Calu3 (cell line): ENCODE data around the gene ELF5. TPM values are rescaled to one million over a fixed set of nuclear protein-coding genes. Genes with fewer than 3 reads are reported as not detected.

Experiments used
- BruUV-seq: library from RNA; stranded (reverse); fragments of 400-500 nt; replicated peaks from 2 replicates; lab custom pipeline; 2021; lab: Mats Ljungman, UMichigan
- CTCF ChIA-PET: fragments of 300-600 bp; sonication (Branson Sonifier 250); formaldehyde crosslinking; loops from one replicate; lab custom pipeline; 2022; ENCODE audit warnings: antibody characterized with exemption; lab: Charles Lee
- DNase-seq: peaks from one replicate; pipeline ENCODE4 v3.0.0; 2022
- H3K27ac Mint-ChIP-seq: one replicate; pipeline ENCODE4 v1.8.0; 2022; ENCODE audit warnings: mixed read lengths; ENCODE audit not compliant: unreplicated experiment
- H3K27me3 Mint-ChIP-seq: one replicate; pipeline ENCODE4 v1.8.0; 2022; ENCODE audit warnings: mixed read lengths; ENCODE audit not compliant: unreplicated experiment
- H3K36me3 Mint-ChIP-seq: one replicate; pipeline ENCODE4 v1.8.0; 2022; ENCODE audit warnings: mild to moderate bottlenecking, moderate library complexity, mixed read lengths; ENCODE audit not compliant: insufficient read depth, unreplicated experiment
- H3K4me1 Mint-ChIP-seq: one replicate; pipeline ENCODE4 v1.8.0; 2022; ENCODE audit warnings: mild to moderate bottlenecking, low read depth, mixed read lengths; ENCODE audit not compliant: unreplicated experiment
- H3K4me3 Mint-ChIP-seq: one replicate; pipeline ENCODE4 v1.8.0; 2022; ENCODE audit warnings: mild to moderate bottlenecking, low read depth, moderate library complexity, mixed read lengths; ENCODE audit not compliant: unreplicated experiment
- H3K9me3 Mint-ChIP-seq: one replicate; pipeline ENCODE4 v1.8.0; 2022; ENCODE audit warnings: low read depth, mixed read lengths; ENCODE audit not compliant: unreplicated experiment
- intact Hi-C: fragments of 100-400 bp; cut with micrococcal nuclease; formaldehyde crosslinking; loops from one replicate; pipeline ENCODE4 v1.10.0; 2022; ENCODE audit not compliant: unreplicated experiment
- total RNA-seq: library from RNA; stranded (reverse); gene quantifications from 2 replicates; pipeline ENCODE4 v1.2.3, GENCODE V29; 2022
- TF ChIP-seq, protein P1 (sequence below): fragments of 200-600 bp; IDR thresholded peaks from one replicate; pipeline ENCODE4 v1.8.0; 2022; ENCODE audit warnings: antibody characterized with exemption; ENCODE audit not compliant: unreplicated experiment

The ELF5 gene
- total RNA-seq, 1 experiment from 2014 or later, result not detected

DNA sequence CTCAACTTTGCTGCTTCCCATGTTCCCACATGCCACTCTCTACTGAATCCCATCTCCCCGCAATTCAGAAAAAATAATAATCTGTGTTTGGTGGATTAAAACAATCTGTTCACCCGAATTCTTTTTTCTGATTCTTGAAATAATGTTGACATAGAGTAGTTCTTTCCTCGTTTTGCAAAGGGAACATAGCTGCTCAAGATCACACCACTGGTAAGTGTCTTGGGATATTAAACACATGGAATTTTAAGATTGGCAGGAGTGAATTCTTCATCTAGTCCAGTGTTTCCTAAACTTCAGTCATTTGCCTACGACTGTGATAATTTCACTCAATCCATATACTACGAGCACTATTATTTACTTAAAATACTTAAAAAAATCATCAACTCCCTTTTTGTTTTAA is 6.0 kb downstream of the ELF5 start:
- intact Hi-C loops, result no loop called here
- TF ChIP-seq, protein P1, sequence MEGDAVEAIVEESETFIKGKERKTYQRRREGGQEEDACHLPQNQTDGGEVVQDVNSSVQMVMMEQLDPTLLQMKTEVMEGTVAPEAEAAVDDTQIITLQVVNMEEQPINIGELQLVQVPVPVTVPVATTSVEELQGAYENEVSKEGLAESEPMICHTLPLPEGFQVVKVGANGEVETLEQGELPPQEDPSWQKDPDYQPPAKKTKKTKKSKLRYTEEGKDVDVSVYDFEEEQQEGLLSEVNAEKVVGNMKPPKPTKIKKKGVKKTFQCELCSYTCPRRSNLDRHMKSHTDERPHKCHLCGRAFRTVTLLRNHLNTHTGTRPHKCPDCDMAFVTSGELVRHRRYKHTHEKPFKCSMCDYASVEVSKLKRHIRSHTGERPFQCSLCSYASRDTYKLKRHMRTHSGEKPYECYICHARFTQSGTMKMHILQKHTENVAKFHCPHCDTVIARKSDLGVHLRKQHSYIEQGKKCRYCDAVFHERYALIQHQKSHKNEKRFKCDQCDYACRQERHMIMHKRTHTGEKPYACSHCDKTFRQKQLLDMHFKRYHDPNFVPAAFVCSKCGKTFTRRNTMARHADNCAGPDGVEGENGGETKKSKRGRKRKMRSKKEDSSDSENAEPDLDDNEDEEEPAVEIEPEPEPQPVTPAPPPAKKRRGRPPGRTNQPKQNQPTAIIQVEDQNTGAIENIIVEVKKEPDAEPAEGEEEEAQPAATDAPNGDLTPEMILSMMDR, result no peak
- CTCF ChIA-PET, result no interaction called here
- no peaks in the 10 kb centered on the region for H3K27me3 Mint-ChIP-seq
- H3K4me3 Mint-ChIP-seq, result no peak overlapping the region
- no peak for DNase-seq
- H3K27ac Mint-ChIP-seq, result no peak overlapping the region
- H3K36me3 Mint-ChIP-seq, result no peaks in the 10 kb centered on the region
- BruUV-seq, result no TSS peak
- no peaks in the 10 kb centered on the region for H3K9me3 Mint-ChIP-seq
- H3K4me1 Mint-ChIP-seq, result peaks cover 9% of the 10 kb centered on the region

DNA sequence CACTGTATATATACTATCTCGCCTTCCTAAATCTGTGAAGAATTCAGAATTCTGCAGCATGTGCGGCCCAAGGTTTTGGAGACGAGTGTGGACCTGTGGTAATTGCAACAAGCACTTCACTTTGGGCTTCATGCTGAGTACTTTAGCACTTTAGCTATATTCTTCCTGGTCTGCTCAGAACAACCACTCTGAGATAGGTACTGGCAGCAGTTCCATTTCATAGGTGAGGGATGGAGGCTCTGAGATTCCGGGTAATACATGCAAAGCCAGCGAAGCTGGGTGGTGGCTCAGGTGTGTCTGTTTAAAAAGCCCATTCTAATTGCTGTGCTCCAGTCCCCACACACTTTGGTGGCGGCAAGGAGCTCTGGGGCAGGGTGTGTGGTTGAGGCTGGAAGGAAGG is 6.4 kb downstream of the ELF5 start:
- Mint-ChIP-seq H3K9me3 (no peaks in the 10 kb centered on the region), H3K4me1 (peaks cover 9% of the 10 kb centered on the region), H3K27me3 (no peaks in the 10 kb centered on the region), H3K27ac (no peak overlapping the region), H3K4me3 (no peak overlapping the region), H3K36me3 (no peaks in the 10 kb centered on the region)
- CTCF ChIA-PET, result no interaction called here
- TF ChIP-seq, protein P1, result no peak
- DNase-seq, result no peak
- intact Hi-C loops, result no loop called here
- BruUV-seq, result no TSS peak

DNA sequence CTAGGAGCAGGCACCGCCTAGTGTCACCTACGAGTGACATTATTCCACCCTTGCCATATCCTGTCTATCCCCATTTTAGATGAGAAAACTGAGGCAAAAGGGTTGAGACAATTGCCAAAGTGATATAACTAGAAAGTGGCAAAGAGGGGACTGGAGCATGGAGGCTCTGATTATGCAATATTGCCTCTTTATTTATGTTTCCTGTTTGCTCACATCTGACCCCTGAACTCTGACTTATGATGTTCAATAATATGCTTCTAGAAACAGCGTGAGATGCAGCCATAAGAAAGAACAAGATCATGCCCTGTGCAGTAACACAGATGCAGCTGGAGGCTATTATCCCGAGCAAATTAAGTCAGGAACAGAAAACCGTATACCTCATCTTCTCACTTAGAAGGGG is 7.7 kb downstream of the ELF5 start:
- H3K27ac Mint-ChIP-seq, result no peak overlapping the region

DNA sequence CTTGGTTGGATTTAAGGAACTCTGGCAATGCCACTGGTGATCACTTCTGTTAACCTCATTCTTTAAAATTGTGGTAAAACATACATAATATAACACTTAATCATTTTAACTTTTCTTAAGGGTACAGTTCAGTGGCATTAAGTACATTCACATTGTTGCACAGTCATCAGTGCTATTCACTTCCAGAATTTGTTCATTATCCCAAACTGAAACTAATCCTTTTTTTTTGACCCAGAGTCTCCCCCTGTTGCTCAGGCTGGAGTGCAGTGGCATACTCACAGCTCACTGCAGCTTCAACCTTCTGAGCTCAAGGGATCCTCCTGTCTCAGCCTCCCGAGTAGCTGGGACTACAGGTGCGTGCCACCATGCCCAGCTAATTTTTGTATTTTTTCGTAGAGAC is 10.6 kb downstream of the ELF5 start:
- TF ChIP-seq, protein P1, result no peak
- no peaks in the 10 kb centered on the region for H3K27me3 Mint-ChIP-seq
- intact Hi-C loops, result no loop called here
- no peak for DNase-seq
- H3K4me1 Mint-ChIP-seq, result no peaks in the 10 kb centered on the region
- H3K27ac Mint-ChIP-seq, result no peak overlapping the region
- no peak overlapping the region for H3K4me3 Mint-ChIP-seq
- CTCF ChIA-PET, result interaction anchor here (1.4 kb wide), 1 partner anchor 10 kb away, joined by 4 read pairs; no protein-coding TSS in a partner anchor
- no TSS peak for BruUV-seq
- H3K9me3 Mint-ChIP-seq, result no peaks in the 10 kb centered on the region
- H3K36me3 Mint-ChIP-seq, result no peaks in the 10 kb centered on the region

More for the DNA sequence above, 7.7 kb downstream of the ELF5 start:
- DNase-seq, result no peak
- TF ChIP-seq, protein P1, result no peak
- no peaks in the 10 kb centered on the region for H3K27me3 Mint-ChIP-seq
- intact Hi-C loops, result no loop called here
- H3K36me3 Mint-ChIP-seq, result no peaks in the 10 kb centered on the region
- H3K9me3 Mint-ChIP-seq, result no peaks in the 10 kb centered on the region
- H3K4me3 Mint-ChIP-seq, result no peak overlapping the region
- no TSS peak for BruUV-seq
- CTCF ChIA-PET, result no interaction called here
- H3K4me1 Mint-ChIP-seq, result peaks cover 9% of the 10 kb centered on the region
